Neural progenitor cell (in vitro differentiated cells): ENCODE data around the gene ADNP2. TPM values are rescaled to one million over a fixed set of nuclear protein-coding genes. Genes with fewer than 3 reads are reported as not detected.
A peak's percentile ranks its signal among the peaks of the same experiment; 100 is the strongest.

ENCODE experiments used
- DNase-seq: peaks from one replicate; pipeline ENCODE4 v3.0.0-alpha.2; 2016; ENCODE audit warnings: low spot score
- H2AFZ ChIP-seq: fragments of 200-600 bp; sonication (generic); replicated peaks from 2 replicates; pipeline ENCODE4 v1.6.1; 2016; ENCODE audit warnings: antibody characterized with exemption
- H3F3A ChIP-seq: fragments of 200-600 bp; sonication (generic); 2 replicates; pipeline ENCODE4 v1.6.1; 2016; ENCODE audit warnings: antibody characterized with exemption, low read depth
- H3K27ac ChIP-seq: fragments of 200-600 bp; sonication (generic); 2 replicates; pipeline ENCODE4 v1.5.1; 2016; ENCODE audit warnings: mild to moderate bottlenecking
- H3K27me3 ChIP-seq: fragments of 200-600 bp; sonication (generic); 2 replicates; pipeline ENCODE4 v1.6.1; 2016; ENCODE audit warnings: mild to moderate bottlenecking, moderate library complexity
- H3K36me3 ChIP-seq: fragments of 200-600 bp; sonication (generic); 2 replicates; pipeline ENCODE4 v1.5.1; 2016
- H3K4me1 ChIP-seq: fragments of 200-600 bp; sonication (generic); 2 replicates; pipeline ENCODE4 v1.6.1; 2016; ENCODE audit warnings: mixed run types
- H3K4me2 ChIP-seq: fragments of 200-600 bp; sonication (generic); 2 replicates; pipeline ENCODE4 v1.6.1; 2016
- H3K4me3 ChIP-seq: fragments of 200-600 bp; sonication (generic); 2 replicates; pipeline ENCODE4 v1.5.1; 2016
- H3K79me2 ChIP-seq: fragments of 200-600 bp; sonication (generic); 2 replicates; pipeline ENCODE4 v1.6.1; 2016; ENCODE audit warnings: low read depth
- H3K9ac ChIP-seq: fragments of 200-600 bp; sonication (generic); 2 replicates; pipeline ENCODE4 v1.6.1; 2016
- H3K9me3 ChIP-seq: fragments of 200-600 bp; sonication (generic); 2 replicates; pipeline ENCODE4 v1.5.1; 2016; ENCODE audit warnings: low read depth
- H4K20me1 ChIP-seq: fragments of 200-600 bp; sonication (generic); 2 replicates; pipeline ENCODE4 v1.6.1; 2016; ENCODE audit warnings: low read depth
- H3K27ac Mint-ChIP-seq: 3 replicates; pipeline ENCODE4 v1.8.0; 2021; ENCODE audit warnings: mixed read lengths
- H3K27me3 Mint-ChIP-seq: 2 replicates; pipeline ENCODE4 v1.8.0; 2022; ENCODE audit warnings: low read depth, mild to moderate bottlenecking, inconsistent platforms, moderate library complexity, mixed read lengths; ENCODE audit not compliant: insufficient read depth
- H3K36me3 Mint-ChIP-seq: 3 replicates; pipeline ENCODE4 v1.8.0; 2021; ENCODE audit warnings: mixed read lengths
- H3K4me1 Mint-ChIP-seq: 3 replicates; pipeline ENCODE4 v1.8.0; 2021; ENCODE audit warnings: mixed read lengths
- H3K4me3 Mint-ChIP-seq: 3 replicates; pipeline ENCODE4 v1.8.0; 2021; ENCODE audit warnings: mild to moderate bottlenecking, moderate library complexity, mixed read lengths
- H3K9me3 Mint-ChIP-seq: 3 replicates; pipeline ENCODE4 v1.8.0; 2020; ENCODE audit warnings: mixed read lengths
- EZH2 ChIP-seq: fragments of 200-600 bp; sonication (generic); IDR thresholded peaks from 2 replicates; pipeline ENCODE4 v1.6.1; 2017; ENCODE audit warnings: antibody characterized with exemption, mild to moderate bottlenecking, moderate library complexity
- EZH2phosphoT487 ChIP-seq: fragments of 200-600 bp; sonication (generic); IDR thresholded peaks from 2 replicates; pipeline ENCODE4 v1.6.1; 2017; ENCODE audit warnings: antibody characterized with exemption
- total RNA-seq: library from RNA; depleted of rRNA; stranded (reverse); fragments of >200 nt; gene quantifications from 2 replicates; pipeline ENCODE4 v1.2.3, GENCODE V29; 2015; ENCODE audit warnings: low replicate concordance
- TF ChIP-seq, protein P1 (sequence below): fragments of 200-600 bp; sonication (generic); IDR thresholded peaks from 2 replicates; pipeline ENCODE4 v1.5.1; 2017; ENCODE audit warnings: antibody characterized with exemption, mild to moderate bottlenecking

Gene ADNP2
- total RNA-seq, 1 donor from 2014 or later, result 72.4 TPM

DNA sequence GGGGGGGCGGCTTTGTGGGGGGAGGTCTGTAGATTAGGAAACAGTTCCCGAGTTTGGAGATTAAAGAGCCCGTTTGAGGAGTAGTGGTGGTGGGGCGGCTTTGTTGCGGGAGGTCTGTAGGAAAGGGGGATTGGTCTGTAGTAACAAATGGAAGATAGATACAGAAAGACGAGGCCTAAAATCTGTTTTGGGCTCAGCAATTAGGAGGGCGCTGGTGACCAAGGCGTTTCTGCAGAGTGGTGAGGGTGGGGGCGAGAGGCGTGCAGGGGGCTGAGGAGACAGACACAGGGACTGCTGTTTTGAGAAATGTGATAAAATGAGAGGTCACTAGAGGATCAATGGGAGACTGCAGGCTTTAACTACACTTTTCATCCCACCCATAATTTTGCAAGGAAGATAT is 1.6 kb upstream of the ADNP2 start:
- Histone ChIP-seq H3K9ac (no peak overlapping the region), H3K4me2 (no peak overlapping the region), H3K4me3 (no peak overlapping the region), H3K27ac (no peak overlapping the region), H2AFZ (no peak overlapping the region), H3K79me2 (peaks cover 29% of the 10 kb centered on the region), H3K4me1 (peaks cover 43% of the 10 kb centered on the region), H4K20me1 (peaks cover 28% of the 10 kb centered on the region), H3K27me3 (no peaks in the 10 kb centered on the region), H3K36me3 (no peaks in the 10 kb centered on the region), H3F3A (peaks cover 45% of the 10 kb centered on the region), H3K9me3 (no peaks in the 10 kb centered on the region)
- no peak for DNase-seq
- TF ChIP-seq EZH2phosphoT487, result no peak
- no peak for TF ChIP-seq EZH2
- TF ChIP-seq, protein P1, sequence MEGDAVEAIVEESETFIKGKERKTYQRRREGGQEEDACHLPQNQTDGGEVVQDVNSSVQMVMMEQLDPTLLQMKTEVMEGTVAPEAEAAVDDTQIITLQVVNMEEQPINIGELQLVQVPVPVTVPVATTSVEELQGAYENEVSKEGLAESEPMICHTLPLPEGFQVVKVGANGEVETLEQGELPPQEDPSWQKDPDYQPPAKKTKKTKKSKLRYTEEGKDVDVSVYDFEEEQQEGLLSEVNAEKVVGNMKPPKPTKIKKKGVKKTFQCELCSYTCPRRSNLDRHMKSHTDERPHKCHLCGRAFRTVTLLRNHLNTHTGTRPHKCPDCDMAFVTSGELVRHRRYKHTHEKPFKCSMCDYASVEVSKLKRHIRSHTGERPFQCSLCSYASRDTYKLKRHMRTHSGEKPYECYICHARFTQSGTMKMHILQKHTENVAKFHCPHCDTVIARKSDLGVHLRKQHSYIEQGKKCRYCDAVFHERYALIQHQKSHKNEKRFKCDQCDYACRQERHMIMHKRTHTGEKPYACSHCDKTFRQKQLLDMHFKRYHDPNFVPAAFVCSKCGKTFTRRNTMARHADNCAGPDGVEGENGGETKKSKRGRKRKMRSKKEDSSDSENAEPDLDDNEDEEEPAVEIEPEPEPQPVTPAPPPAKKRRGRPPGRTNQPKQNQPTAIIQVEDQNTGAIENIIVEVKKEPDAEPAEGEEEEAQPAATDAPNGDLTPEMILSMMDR, result no peak
- Mint-ChIP-seq H3K36me3 (peaks cover 9% of the 10 kb centered on the region), H3K4me3 (peak overlapping the region; percentile 85), H3K9me3 (no peaks in the 10 kb centered on the region), H3K27me3 (peaks cover 5% of the 10 kb centered on the region), H3K27ac (no peak overlapping the region), H3K4me1 (peaks cover 26% of the 10 kb centered on the region)

GRCh38 chr18:80108121-80108536 is 933 bp upstream of the ADNP2 start:
- peaks cover 14% of the 10 kb centered on the region for H3K36me3 Mint-ChIP-seq

DNA sequence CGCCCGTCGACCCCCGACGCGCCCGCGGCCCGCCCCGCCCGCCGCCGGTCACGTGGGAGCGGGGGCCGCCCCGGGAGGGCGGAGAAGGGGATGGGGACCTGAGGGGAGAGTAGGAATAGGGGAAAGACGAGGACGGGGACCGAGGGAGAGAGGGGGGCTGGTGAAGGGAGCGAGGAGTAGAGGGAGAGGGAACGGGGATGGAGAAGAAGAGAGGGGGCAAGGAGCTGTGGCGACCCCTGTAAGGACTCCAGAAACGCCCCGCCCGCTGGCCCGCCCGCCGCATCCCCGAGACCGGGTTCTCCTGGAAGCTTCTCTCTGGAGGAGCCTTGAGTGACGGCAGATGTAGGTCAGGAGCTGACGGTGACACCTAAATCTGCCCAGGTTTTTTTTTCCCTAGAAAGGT is 615 bp downstream of the ADNP2 start:
- TF ChIP-seq EZH2phosphoT487, result no peak
- no peak for TF ChIP-seq EZH2
- TF ChIP-seq, protein P1, result no peak
- H3K9me3 ChIP-seq, result no peaks in the 10 kb centered on the region
- peak; percentile 75 for DNase-seq
- no peaks in the 10 kb centered on the region for H3K9me3 Mint-ChIP-seq
- peak overlapping the region; percentile 30 for H3K9ac ChIP-seq
- H3K4me2 ChIP-seq, result peak overlapping the region; percentile 92
- no peaks in the 10 kb centered on the region for H3K36me3 ChIP-seq
- H3K36me3 Mint-ChIP-seq, result peaks cover 20% of the 10 kb centered on the region
- H3K27me3 ChIP-seq, result no peaks in the 10 kb centered on the region
- no peak overlapping the region for H3K27ac Mint-ChIP-seq
- peaks cover 47% of the 10 kb centered on the region for H3K4me1 ChIP-seq
- H2AFZ ChIP-seq, result no peak overlapping the region
- peak overlapping the region; percentile 65 for H3K4me3 ChIP-seq
- peaks cover 51% of the 10 kb centered on the region for H4K20me1 ChIP-seq
- H3F3A ChIP-seq, result peaks cover 35% of the 10 kb centered on the region
- H3K4me1 Mint-ChIP-seq, result peaks cover 22% of the 10 kb centered on the region
- peaks cover 5% of the 10 kb centered on the region for H3K27me3 Mint-ChIP-seq
- H3K4me3 Mint-ChIP-seq, result peak overlapping the region; percentile 91
- no peak overlapping the region for H3K27ac ChIP-seq
- H3K79me2 ChIP-seq, result peaks cover 52% of the 10 kb centered on the region

More at GRCh38 chr18:80108121-80108536, 933 bp upstream of the ADNP2 start:
- Mint-ChIP-seq H3K27ac (no peak overlapping the region), H3K27me3 (peaks cover 5% of the 10 kb centered on the region), H3K4me3 (peak overlapping the region; percentile 85), H3K9me3 (no peaks in the 10 kb centered on the region), H3K4me1 (peaks cover 27% of the 10 kb centered on the region)
- Histone ChIP-seq H3F3A (peaks cover 45% of the 10 kb centered on the region), H3K4me1 (peaks cover 50% of the 10 kb centered on the region), H2AFZ (no peak overlapping the region), H3K79me2 (peaks cover 36% of the 10 kb centered on the region), H3K4me3 (no peak overlapping the region), H3K9ac (no peak overlapping the region), H3K36me3 (no peaks in the 10 kb centered on the region), H3K9me3 (no peaks in the 10 kb centered on the region), H4K20me1 (peaks cover 35% of the 10 kb centered on the region), H3K27ac (no peak overlapping the region), H3K27me3 (no peaks in the 10 kb centered on the region), H3K4me2 (no peak overlapping the region)
- no peak for DNase-seq
- TF ChIP-seq, protein P1, result no peak
